ENCODE results near the gene TRUB2.

TRUB2 gene

GRCh38 chr9:128321879-128322403, 306 bp downstream of the TRUB2 start:
- TF ChIP-seq CTCF (IDR thresholded peaks at IDR 0.05; ENCODE audit: low read depth, low read length, missing control alignments): no peak
- H3K4me3 ChIP-seq (replicated peaks; ENCODE audit: low read depth, low read length): peak overlapping the region; percentile 97
- no peak for DNase-seq (ENCODE audit: extremely low read depth, low read depth)

- H3K4me3 ChIP-seq (replicated peaks; ENCODE audit: low read depth, low read length): peak overlapping the region; percentile 97
These were observed 904 bp downstream of the TRUB2 start for GRCh38 chr9:128321343-128321742.

GRCh38 chr9:128317629-128318028, 4.6 kb downstream of the TRUB2 start:
- DNase-seq (ENCODE audit: extremely low read depth, low read depth): no peak
- no peak overlapping the region for H3K4me3 ChIP-seq (replicated peaks; ENCODE audit: low read depth, low read length)
- no peak for TF ChIP-seq CTCF (IDR thresholded peaks at IDR 0.05; ENCODE audit: low read depth, low read length, missing control alignments)

More at GRCh38 chr9:128321343-128321742, 904 bp downstream of the TRUB2 start:
- DNase-seq (ENCODE audit: extremely low read depth, low read depth): no peak
- no peak for TF ChIP-seq CTCF (IDR thresholded peaks at IDR 0.05; ENCODE audit: low read depth, low read length, missing control alignments)

- no peak for DNase-seq (ENCODE audit: extremely low read depth, low read depth)
- no peak overlapping the region for H3K4me3 ChIP-seq (replicated peaks; ENCODE audit: low read depth, low read length)
- no peak for TF ChIP-seq CTCF (IDR thresholded peaks at IDR 0.05; ENCODE audit: low read depth, low read length, missing control alignments)
These were observed 5.8 kb downstream of the TRUB2 start for GRCh38 chr9:128316421-128316820.

- TF ChIP-seq CTCF (IDR thresholded peaks at IDR 0.05; ENCODE audit: low read depth, low read length, missing control alignments): no peak
- no peak for DNase-seq (ENCODE audit: extremely low read depth, low read depth)
These were observed 7.5 kb downstream of the TRUB2 start for GRCh38 chr9:128314697-128315096.

GRCh38 chr9:128310461-128310860, 11.8 kb downstream of the TRUB2 start:
- TF ChIP-seq CTCF (IDR thresholded peaks at IDR 0.05; ENCODE audit: low read depth, low read length, missing control alignments): no peak
- DNase-seq (ENCODE audit: extremely low read depth, low read depth): no peak
- no peak overlapping the region for H3K4me3 ChIP-seq (replicated peaks; ENCODE audit: low read depth, low read length)

More at GRCh38 chr9:128314697-128315096, 7.5 kb downstream of the TRUB2 start:
- no peak overlapping the region for H3K4me3 ChIP-seq (replicated peaks; ENCODE audit: low read depth, low read length)

- no peak for TF ChIP-seq CTCF (IDR thresholded peaks at IDR 0.05; ENCODE audit: low read depth, low read length, missing control alignments)
These were observed 12.7 kb downstream of the TRUB2 start for GRCh38 chr9:128309551-128309950.

More at GRCh38 chr9:128309551-128309950, 12.7 kb downstream of the TRUB2 start:
- no peak for DNase-seq (ENCODE audit: extremely low read depth, low read depth)
- no peak overlapping the region for H3K4me3 ChIP-seq (replicated peaks; ENCODE audit: low read depth, low read length)

Measured in HFF-Myc (cell line).